Upper lobe of right lung (tissue), 1 donor: ENCODE results near the gene CACUL1. TPM values are rescaled to one million over a fixed set of nuclear protein-coding genes. Genes with fewer than 3 reads are reported as not detected.

Experiments used
- ATAC-seq: fragments of 200-7000 bp; cut with Tn5 transposase; one replicate; pipeline ENCODE4 v1.9.1; 2020; ENCODE audit warnings: mild to moderate bottlenecking, moderate library complexity
- DNase-seq: peaks from one replicate; pipeline ENCODE4 v3.0.0-alpha.2; 2020
- H3K27ac ChIP-seq: fragments of 200-600 bp; one replicate; pipeline ENCODE4 v1.8.0; 2022
- H3K27me3 ChIP-seq: fragments of 200-600 bp; one replicate; pipeline ENCODE4 v1.8.0; 2022; ENCODE audit warnings: mild to moderate bottlenecking
- H3K36me3 ChIP-seq: fragments of 200-600 bp; one replicate; pipeline ENCODE4 v1.8.0; 2022
- H3K4me1 ChIP-seq: fragments of 200-600 bp; one replicate; pipeline ENCODE4 v1.8.0; 2022
- H3K4me3 ChIP-seq: fragments of 200-600 bp; one replicate; pipeline ENCODE4 v1.8.0; 2022; ENCODE audit warnings: mild to moderate bottlenecking
- H3K9me3 ChIP-seq: fragments of 200-600 bp; one replicate; pipeline ENCODE4 v1.8.0; 2022
- CTCF ChIP-seq: fragments of 200-600 bp; IDR thresholded peaks from one replicate; pipeline ENCODE4 v1.8.0; 2022; ENCODE audit warnings: antibody characterized with exemption
- intact Hi-C: fragments of 100-400 bp; cut with DNase I; formaldehyde crosslinking; loops from one replicate; pipeline ENCODE4 v1.11.0; 2022
- total RNA-seq: library from RNA; stranded (reverse); fragmentation: NEBNext Ultra II Directional; extraction: Animal tissue kit (Norgen Biotek cat#: 25700); gene quantifications from one replicate; pipeline ENCODE4 v1.2.1, GENCODE V29; 2021
- donor health status: DM: no; HTN: yes; CAD: no; lungs with severe emphysema.

CACUL1 gene
- total RNA-seq, 1 donor from 2014 or later, result 47.7 TPM

GRCh38 chr10:118729641-118730258 is 25.0 kb downstream of the CACUL1 start:
- no peak for DNase-seq
- Histone ChIP-seq H3K27me3 (no peaks in the 10 kb centered on the region), H3K27ac (peak overlapping the region; percentile 55), H3K4me1 (peaks cover 59% of the 10 kb centered on the region), H3K36me3 (peaks cover 8% of the 10 kb centered on the region), H3K4me3 (no peak overlapping the region), H3K9me3 (no peaks in the 10 kb centered on the region)
- peak; percentile 86 for ATAC-seq
- intact Hi-C loops, result loop anchor here (5.0 kb wide), 1 partner anchor 162 kb away; no protein-coding TSS in a partner anchor
- TF ChIP-seq CTCF, result no peak

GRCh38 chr10:118729200-118729599 is 25.6 kb downstream of the CACUL1 start:
- H3K27me3 ChIP-seq, result no peaks in the 10 kb centered on the region
- H3K4me1 ChIP-seq, result peaks cover 57% of the 10 kb centered on the region
- DNase-seq (no peak), ATAC-seq (no peak)
- intact Hi-C loops, result loop anchor here (5.0 kb wide), 1 partner anchor 162 kb away; no protein-coding TSS in a partner anchor
- H3K9me3 ChIP-seq, result no peaks in the 10 kb centered on the region
- H3K27ac ChIP-seq, result peak overlapping the region; percentile 55
- TF ChIP-seq CTCF, result no peak
- peaks cover 8% of the 10 kb centered on the region for H3K36me3 ChIP-seq
- H3K4me3 ChIP-seq, result no peak overlapping the region

DNA sequence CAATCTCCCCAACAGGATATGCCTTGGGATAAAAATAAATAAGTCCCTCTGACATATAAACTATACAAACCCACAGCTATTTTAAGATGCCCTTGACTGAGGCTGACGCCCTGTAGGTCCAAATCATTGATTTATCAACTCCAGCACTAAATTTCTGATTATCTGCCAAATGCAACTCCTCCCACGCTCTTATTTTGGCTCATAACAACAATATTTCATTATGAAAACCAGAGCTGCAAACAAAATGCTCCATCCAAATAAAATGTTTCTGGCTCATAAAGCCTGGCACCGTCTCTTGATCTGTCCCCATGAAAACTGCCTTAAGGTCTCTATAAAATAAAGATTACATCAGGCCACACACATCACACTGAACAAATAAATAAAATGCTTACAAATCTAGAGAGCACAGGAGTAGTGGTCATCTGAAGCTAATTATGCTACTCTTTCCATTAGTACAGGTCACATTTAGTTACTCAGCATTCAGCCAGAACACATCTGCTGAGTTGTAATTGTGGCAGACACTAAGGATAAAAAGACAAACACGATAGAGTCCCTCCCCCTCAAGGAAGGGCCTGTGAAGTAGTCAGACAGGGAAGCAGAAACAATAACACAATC is 28.8 kb downstream of the CACUL1 start:
- no peak for TF ChIP-seq CTCF
- no peaks in the 10 kb centered on the region for H3K9me3 ChIP-seq
- ATAC-seq (no peak), DNase-seq (no peak)
- peaks cover 31% of the 10 kb centered on the region for H3K4me1 ChIP-seq
- no peaks in the 10 kb centered on the region for H3K27me3 ChIP-seq
- no peak overlapping the region for H3K4me3 ChIP-seq
- intact Hi-C loops, result loop anchor here (5.0 kb wide), 1 partner anchor 159 kb away; no protein-coding TSS in a partner anchor
- H3K27ac ChIP-seq, result no peak overlapping the region
- H3K36me3 ChIP-seq, result peaks cover 8% of the 10 kb centered on the region

DNA sequence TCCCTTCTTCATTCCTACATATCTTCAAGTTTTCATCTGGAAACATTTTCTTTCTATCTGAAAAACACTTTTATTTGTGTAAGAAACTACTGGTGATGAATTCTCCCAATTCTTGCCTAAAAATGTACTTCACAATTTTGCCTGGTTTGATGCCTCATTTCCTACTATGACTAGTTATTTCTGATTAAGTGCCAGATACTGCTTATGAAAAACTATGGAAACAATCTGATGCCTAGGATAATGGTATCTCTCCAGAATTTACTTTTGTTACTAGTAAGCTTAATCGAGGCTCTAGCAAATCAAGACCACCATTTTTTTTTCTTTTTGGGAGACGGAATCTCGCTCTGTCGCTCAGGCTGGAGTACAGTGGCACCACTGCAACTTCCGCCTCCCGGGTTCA is 31.3 kb downstream of the CACUL1 start:
- no peak for TF ChIP-seq CTCF
- intact Hi-C loops, result no loop called here
- no peak overlapping the region for H3K27ac ChIP-seq

DNA sequence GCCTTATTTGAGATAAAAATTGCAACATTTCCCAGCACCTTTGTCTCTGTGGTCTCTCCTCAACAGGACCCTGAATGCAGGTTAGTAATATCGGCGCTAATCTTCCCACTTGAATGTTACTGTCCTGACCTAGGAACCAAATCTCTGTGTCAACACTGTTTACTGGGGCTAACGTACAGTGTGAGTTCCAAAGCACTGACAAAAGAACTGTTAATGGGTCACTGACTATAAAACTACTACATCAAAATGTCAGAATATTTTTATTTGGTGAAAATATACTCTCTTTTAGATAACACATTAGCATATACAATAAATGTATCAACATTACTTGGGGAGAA is 33.3 kb downstream of the CACUL1 start:
- H3K4me1 ChIP-seq, result peaks cover 11% of the 10 kb centered on the region
- H3K27me3 ChIP-seq, result no peaks in the 10 kb centered on the region
- H3K36me3 ChIP-seq, result no peaks in the 10 kb centered on the region
- DNase-seq, result no peak
- TF ChIP-seq CTCF, result no peak
- ATAC-seq, result no peak
- intact Hi-C loops, result no loop called here
- no peaks in the 10 kb centered on the region for H3K9me3 ChIP-seq
- no peak overlapping the region for H3K4me3 ChIP-seq
- no peak overlapping the region for H3K27ac ChIP-seq

More for the DNA sequence above, 31.3 kb downstream of the CACUL1 start:
- Histone ChIP-seq H3K4me3 (no peak overlapping the region), H3K36me3 (peaks cover 8% of the 10 kb centered on the region), H3K9me3 (no peaks in the 10 kb centered on the region), H3K4me1 (peaks cover 11% of the 10 kb centered on the region), H3K27me3 (no peaks in the 10 kb centered on the region)
- DNase-seq (no peak), ATAC-seq (no peak)
